Tibial nerve (tissue), 4 donors: ENCODE results near the gene ZBTB44.

ENCODE experiments used
- CTCF ChIP-seq, 5 experiments: fragments of 200-600 bp in 3 of 5; fragments of 450-650 bp in 2 of 5; sonication (generic) in 3 of 5; IDR thresholded peaks; one replicate each; pipeline ENCODE4 v1.5.1; 2016 to 2019; ENCODE audit warnings: antibody characterized with exemption in 5 of 5, mild to moderate bottlenecking in 3 of 5, moderate library complexity in 2 of 5
- EP300 ChIP-seq, 2 donors: sonication (generic); formaldehyde crosslinking; IDR thresholded peaks; one replicate each; pipeline ENCODE4 v1.6.1; 2017; ENCODE audit warnings: antibody characterized with exemption in 2 of 2, mild to moderate bottlenecking in 1 of 2

- TF ChIP-seq CTCF (IDR thresholded peaks at IDR 0.05) (no peak), EP300 (IDR thresholded peaks at IDR 0.05) (no peak)
Observed at GRCh38 chr11:130189492-130190210, 125.1 kb downstream of the ZBTB44 start.
